HAP-1 (cell line): Measurements from ENCODE around the gene SPN.
A peak's percentile ranks its signal among the peaks of the same experiment; 100 is the strongest.
"Not testable (repeated sequence)": the region's sequence is repeated elsewhere in the genome, so short reads cannot be mapped to it uniquely, and the experiment has no call there.

Source experiments
- DNase-seq, 2 experiments: peaks; one replicate each; pipeline ENCODE4 v3.0.0-alpha.2; 2016 to 2020; ENCODE audit warnings: low spot score in 2 of 2
- H3K27me3 ChIP-seq: fragments of 250-450 bp; sonication (Bioruptor Pico); 2 replicates; pipeline ENCODE4 v1.5.1; 2020; ENCODE audit warnings: low read depth, mild to moderate bottlenecking, moderate library complexity
- H3K36me3 ChIP-seq: fragments of 250-450 bp; sonication (Bioruptor Pico); replicated peaks from 2 replicates; pipeline ENCODE4 v1.5.1; 2020; ENCODE audit warnings: mild to moderate bottlenecking
- H3K4me1 ChIP-seq: fragments of 250-450 bp; sonication (Bioruptor Pico); 2 replicates; pipeline ENCODE4 v1.5.1; 2020; ENCODE audit warnings: mild to moderate bottlenecking
- H3K4me3 ChIP-seq: fragments of 250-450 bp; sonication (Bioruptor Pico); 2 replicates; pipeline ENCODE4 v1.5.1; 2020; ENCODE audit warnings: mild to moderate bottlenecking, moderate library complexity
- H3K9me3 ChIP-seq: fragments of 250-450 bp; sonication (Bioruptor Pico); 2 replicates; pipeline ENCODE4 v1.5.1; 2020; ENCODE audit warnings: mild to moderate bottlenecking, moderate library complexity
- in situ Hi-C: fragments of 300-500 bp; cut with MboI; formaldehyde crosslinking; loops from 3 replicates; pipeline ENCODE4 v1.14.3; 2020; ENCODE audit warnings: low sequenced_read_pairs, inconsistent platforms, mixed read lengths

SPN gene

DNA sequence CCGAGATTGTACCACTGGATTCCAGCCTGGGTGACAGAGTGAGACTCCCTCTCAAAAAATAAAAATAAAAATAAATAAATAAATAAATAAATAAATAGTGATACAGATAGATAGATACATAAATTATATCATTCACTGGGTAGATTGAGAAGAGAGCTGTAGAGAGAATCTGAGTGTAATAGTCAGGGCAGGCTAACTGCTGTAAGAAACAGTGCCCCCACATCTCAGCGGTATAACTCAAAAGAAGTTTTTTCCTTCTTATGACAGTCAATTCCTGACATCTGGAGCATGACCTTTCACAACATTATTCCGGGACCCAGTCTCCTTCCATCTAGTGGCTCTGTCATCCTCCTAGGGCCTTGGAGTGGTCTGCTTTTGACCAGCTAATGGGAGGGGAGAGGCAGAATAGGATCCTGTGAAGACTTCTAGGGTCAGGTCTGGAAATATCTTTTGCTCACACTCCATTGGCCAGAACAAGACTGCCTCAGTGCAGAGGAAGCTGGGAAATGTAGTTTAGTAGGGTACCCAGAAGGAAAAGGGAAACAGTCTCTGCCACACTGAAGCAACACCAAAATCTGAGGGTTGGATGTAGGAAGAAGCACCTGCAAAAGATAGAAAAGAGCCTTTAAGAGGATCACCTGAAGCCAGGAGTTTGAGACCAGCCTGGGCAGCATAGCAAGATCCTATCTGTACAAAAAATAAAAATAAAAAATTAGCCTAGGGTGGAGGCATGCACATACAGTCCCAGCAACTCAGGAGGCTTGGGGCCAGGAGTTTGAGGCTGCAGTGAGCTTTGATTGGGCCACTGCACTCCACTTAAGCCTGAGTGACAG is 13.0 kb downstream of the SPN start:
- DNase-seq: peak; percentile 34
- Histone ChIP-seq H3K27me3 (no peaks in the 10 kb centered on the region), H3K4me1 (peaks cover 23% of the 10 kb centered on the region), H3K9me3 (no peaks in the 10 kb centered on the region), H3K36me3 (no peaks in the 10 kb centered on the region), H3K4me3 (no peak overlapping the region)
- in situ Hi-C loops: no loop called here

DNA sequence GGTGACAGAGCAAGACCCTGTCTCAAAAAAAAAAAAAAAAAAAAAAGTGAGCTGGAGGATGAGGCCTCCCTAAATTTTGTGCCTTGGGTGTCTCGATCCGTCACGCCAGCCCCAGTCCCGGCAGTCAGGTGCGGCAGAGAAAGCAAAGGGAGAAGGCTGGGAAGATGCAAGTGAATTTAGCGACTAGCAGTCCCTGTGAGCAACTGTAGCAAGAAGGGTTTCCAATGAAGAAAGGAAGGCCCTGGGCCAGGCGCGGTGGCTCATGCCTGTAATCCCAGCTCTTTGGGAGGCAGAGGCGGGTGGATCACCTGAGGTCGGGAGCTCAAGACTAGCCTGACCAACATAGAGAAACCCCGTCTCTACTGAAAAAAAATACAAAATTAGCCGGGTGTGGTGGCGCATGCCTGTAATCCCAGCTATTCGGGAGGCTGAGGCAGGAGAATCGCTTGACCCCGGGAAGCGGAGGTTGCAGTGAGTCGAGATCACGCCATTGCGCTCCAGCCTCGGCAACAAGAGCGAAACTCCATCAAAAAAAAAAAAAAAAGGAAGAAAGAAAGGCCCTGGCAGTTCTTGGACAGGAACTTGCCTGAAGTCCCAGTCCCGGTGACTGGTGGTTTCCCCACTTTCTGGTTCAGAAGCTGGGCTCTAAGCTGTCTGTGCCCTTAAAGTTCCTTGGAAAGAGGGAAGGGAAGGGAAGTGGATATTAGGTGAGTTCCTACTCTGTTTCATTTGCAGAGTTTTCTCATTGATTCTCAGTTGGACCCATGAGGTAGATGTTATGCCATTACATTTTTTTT is 14.1 kb downstream of the SPN start:
- Histone ChIP-seq H3K9me3 (no peaks in the 10 kb centered on the region), H3K4me1 (peaks cover 23% of the 10 kb centered on the region), H3K36me3 (no peaks in the 10 kb centered on the region), H3K4me3 (no peak overlapping the region), H3K27me3 (no peaks in the 10 kb centered on the region)
- DNase-seq: no peak
- in situ Hi-C loops: no loop called here

DNA sequence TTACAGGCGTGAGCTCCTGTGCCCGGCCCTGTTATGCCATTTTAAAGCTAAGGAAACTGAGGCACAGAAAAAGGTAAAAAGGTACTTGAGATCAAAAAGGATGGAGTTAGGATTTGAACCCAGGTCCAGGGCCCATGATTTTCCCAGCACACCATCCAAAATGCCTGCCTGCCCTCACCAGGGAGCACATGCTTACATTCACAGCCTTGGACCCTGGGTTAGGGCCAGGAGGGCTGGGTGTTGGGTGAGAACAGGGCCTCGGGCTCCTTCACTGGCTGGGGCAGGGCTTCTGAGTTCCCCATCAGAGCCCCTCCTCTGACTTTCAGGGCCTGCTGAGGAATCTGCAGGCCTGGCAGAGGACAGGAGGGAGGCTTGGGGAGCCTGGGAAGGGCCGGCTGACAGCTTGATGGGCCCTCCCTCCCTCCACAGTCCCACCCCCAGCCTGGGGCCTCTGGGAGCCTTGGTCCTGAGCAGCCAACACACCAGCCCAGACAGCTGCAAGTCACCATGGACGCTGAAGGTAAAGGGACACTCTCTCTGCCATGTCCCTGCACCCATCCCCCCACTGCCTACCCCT is 15.7 kb downstream of the SPN start, which contains the start of gene QPRT:
Gene QPRT (plus strand): TSS at position 490 of the 577 bp plus-strand sequence. CDS start 18 bp downstream, at position 508.
- peak within 1 kb of the TSS; percentile 41 for H3K4me3 ChIP-seq
- H3K4me1 ChIP-seq: peaks cover 23% of the 10 kb centered on the region
- no peaks in the 10 kb centered on the region for H3K36me3 ChIP-seq
- in situ Hi-C loops: no loop called here
- H3K27me3 ChIP-seq: no peaks in the 10 kb centered on the region
- DNase-seq: peak; percentile 63 to 88
- no peaks in the 10 kb centered on the region for H3K9me3 ChIP-seq

- DNase-seq: no peak
- in situ Hi-C loops: no loop called here
- Histone ChIP-seq H3K4me3 (peak overlapping the region; percentile 41), H3K9me3 (no peaks in the 10 kb centered on the region), H3K27me3 (no peaks in the 10 kb centered on the region), H3K4me1 (peaks cover 23% of the 10 kb centered on the region), H3K36me3 (no peaks in the 10 kb centered on the region)
Observed at GRCh38 chr16:29680180-29680598, 17.1 kb downstream of the SPN start.

DNA sequence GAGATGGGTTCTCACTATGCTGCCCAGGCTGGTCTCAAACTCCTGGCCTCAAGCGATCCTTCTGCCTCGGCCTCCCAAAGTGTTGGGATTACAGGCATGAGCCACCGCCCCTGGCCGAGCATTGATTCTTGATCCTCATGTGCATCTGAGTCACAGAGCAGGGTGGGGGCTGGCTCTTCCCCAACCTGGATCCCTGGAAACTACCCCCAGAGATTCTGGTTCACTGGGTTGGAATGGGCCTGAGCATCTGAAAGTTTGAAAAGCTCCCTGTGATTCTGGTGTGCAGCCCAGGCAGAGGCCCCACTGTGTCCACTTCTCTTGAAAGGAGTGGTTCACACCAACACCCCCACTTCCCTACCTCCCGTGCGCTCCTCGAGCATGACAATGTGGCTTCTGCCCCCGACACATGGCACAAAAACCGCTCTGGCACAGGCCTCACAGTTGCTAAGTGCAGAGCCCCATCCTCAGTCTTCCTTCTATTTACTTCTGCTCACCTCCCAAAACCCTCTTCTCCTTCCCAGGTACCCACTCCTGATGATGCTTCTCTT is 20.6 kb downstream of the SPN start:
- Histone ChIP-seq H3K4me3 (no peak overlapping the region), H3K36me3 (no peaks in the 10 kb centered on the region), H3K4me1 (peaks cover 18% of the 10 kb centered on the region), H3K27me3 (no peaks in the 10 kb centered on the region), H3K9me3 (no peaks in the 10 kb centered on the region)
- in situ Hi-C loops: no loop called here
- no peak for DNase-seq

GRCh38 chr16:29684679-29685078 is 21.6 kb downstream of the SPN start:
- peaks cover 7% of the 10 kb centered on the region for H3K4me1 ChIP-seq
- DNase-seq: no peak

GRCh38 chr16:29686740-29687332 is 23.8 kb downstream of the SPN start:
- H3K4me1 ChIP-seq: no peaks in the 10 kb centered on the region
- H3K9me3 ChIP-seq: no peaks in the 10 kb centered on the region
- no peaks in the 10 kb centered on the region for H3K27me3 ChIP-seq
- DNase-seq: no peak
- in situ Hi-C loops: no loop called here
- H3K36me3 ChIP-seq: no peaks in the 10 kb centered on the region
- no peak overlapping the region for H3K4me3 ChIP-seq

More at GRCh38 chr16:29684679-29685078, 21.6 kb downstream of the SPN start:
- in situ Hi-C loops: no loop called here
- Histone ChIP-seq H3K27me3 (no peaks in the 10 kb centered on the region), H3K9me3 (no peaks in the 10 kb centered on the region), H3K36me3 (no peaks in the 10 kb centered on the region), H3K4me3 (no peak overlapping the region)

- no peak for DNase-seq
- H3K9me3 ChIP-seq: no peaks in the 10 kb centered on the region
- no peaks in the 10 kb centered on the region for H3K36me3 ChIP-seq
- H3K4me3 ChIP-seq: no peak overlapping the region
- H3K4me1 ChIP-seq: no peaks in the 10 kb centered on the region
- in situ Hi-C loops: no loop called here
- H3K27me3 ChIP-seq: no peaks in the 10 kb centered on the region
Observed at GRCh38 chr16:29687755-29688154, 24.7 kb downstream of the SPN start.

DNA sequence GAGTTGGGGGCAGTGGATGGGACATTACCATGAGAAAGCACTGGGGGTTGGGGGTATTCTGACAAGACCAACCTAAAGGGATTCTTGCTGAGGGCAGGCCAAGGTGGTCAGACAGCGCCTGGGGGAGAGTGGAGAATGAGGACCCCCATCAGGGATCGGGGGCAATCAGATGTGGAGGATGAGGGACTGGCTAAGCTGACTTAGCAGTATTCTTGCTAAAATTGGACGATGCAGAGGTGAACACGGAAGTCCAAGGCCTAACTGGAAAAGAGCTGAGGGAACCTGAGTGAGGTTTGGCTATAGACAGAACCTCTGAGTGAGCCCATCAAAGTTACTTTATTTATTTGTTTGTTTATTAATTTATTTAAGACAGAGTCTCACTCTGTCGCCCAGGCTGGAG is 25.1 kb downstream of the SPN start:
- H3K4me3 ChIP-seq: no peak overlapping the region
- no peaks in the 10 kb centered on the region for H3K27me3 ChIP-seq
- no peaks in the 10 kb centered on the region for H3K9me3 ChIP-seq
- H3K4me1 ChIP-seq: no peaks in the 10 kb centered on the region
- DNase-seq: no peak
- H3K36me3 ChIP-seq: no peaks in the 10 kb centered on the region
- in situ Hi-C loops: no loop called here

DNA sequence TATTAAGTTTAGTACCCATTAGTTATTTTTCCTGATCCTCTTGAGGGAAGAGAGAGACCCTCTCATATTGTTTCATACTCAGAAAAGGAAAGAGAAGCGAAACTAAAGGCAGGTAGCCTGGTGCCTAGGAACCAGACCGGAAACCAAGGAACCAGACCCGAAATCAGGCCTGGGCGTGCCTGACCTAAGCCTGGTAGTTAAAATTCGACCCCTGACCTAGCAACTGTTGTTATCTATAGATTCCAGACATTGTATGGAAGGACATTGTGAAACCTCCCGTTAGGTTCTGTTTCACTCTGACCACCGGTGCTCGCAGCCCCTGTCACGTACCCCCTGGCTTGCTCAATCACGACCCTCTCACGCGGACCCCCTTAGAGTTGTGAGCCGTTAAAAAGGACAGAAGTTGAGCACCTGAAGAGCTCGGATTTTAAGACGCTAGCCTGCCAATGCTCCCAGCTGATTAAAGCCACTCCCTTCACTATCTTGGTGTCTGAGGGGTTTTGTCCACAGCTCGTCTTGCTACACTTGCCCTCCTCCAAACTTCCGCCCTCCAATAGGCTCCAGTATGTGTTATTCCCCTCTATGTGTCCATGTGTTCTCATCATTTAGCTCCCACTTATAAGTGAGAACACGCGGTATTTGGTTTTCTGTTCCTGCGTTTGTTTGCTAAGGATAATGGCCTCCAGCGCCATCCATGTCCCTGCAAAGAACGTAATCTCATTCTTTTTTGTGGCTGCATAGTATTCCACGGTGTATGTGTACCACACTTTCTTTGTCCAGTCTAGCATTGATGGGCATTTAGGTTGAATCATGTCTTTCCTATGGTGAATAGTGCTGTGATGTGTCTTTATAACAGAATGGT is 26.7 kb downstream of the SPN start:
- not testable (repeated sequence) for H3K4me3 ChIP-seq, DNase-seq
- in situ Hi-C loops: loop anchor here (10.0 kb wide), 1 partner anchor 335 kb away; the partner anchor contains the start of gene C16orf92

DNA sequence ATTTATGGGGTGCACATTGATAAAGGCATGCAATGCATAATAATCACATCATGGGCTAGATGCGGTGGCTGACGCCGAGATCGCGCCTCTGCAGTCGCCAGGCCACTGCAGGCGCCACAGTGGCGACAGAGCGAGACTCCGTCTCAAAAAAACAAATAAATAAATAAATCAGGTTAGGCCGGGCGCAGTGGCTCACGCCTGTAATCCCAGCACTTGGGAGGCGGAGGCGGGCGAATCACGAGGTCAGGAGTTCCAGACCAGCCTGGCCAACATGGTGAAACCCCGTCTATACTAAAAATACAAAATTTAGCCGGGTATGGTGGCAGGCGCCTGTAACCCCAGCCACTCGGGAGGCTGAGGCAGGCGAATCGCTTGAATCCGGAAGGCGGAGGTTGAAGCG is 29.6 kb downstream of the SPN start:
- not testable (repeated sequence) for H3K4me3 ChIP-seq, H3K9me3 ChIP-seq, H3K27me3 ChIP-seq, DNase-seq, H3K4me1 ChIP-seq, H3K36me3 ChIP-seq
- in situ Hi-C loops: loop anchor here (10.0 kb wide), 1 partner anchor 332 kb away; the partner anchor contains the start of gene C16orf92

More for the DNA sequence above, 26.7 kb downstream of the SPN start:
- H3K4me1 ChIP-seq, H3K9me3 ChIP-seq, H3K36me3 ChIP-seq, H3K27me3 ChIP-seq: not testable (repeated sequence)

DNA sequence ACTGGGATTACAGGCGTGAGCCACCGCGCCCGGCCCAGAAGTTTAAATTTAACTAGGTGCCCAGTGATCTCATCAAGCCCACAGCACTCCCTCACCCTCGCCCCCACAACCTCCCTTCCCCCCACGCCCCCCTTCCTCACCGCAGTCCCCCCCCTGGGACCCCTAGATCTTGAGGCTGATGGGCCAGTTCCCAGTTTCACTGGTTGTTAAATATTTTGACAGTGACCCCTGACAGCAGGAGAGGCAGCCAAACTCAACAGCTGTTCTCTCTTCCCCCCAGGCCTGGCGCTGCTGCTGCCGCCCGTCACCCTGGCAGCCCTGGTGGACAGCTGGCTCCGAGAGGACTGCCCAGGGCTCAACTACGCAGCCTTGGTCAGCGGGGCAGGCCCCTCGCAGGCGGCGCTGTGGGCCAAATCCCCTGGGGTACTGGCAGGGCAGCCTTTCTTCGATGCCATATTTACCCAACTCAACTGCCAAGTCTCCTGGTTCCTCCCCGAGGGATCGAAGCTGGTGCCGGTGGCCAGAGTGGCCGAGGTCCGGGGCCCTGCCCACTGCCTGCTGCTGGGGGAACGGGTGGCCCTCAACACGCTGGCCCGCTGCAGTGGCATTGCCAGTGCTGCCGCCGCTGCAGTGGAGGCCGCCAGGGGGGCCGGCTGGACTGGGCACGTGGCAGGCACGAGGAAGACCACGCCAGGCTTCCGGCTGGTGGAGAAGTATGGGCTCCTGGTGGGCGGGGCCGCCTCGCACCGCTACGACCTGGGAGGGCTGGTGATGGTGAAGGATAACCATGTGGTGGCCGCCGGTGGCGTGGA is 31.5 kb downstream of the SPN start:
- no peak overlapping the region for H3K4me3 ChIP-seq
- no peaks in the 10 kb centered on the region for H3K4me1 ChIP-seq
- H3K27me3 ChIP-seq: no peaks in the 10 kb centered on the region
- DNase-seq: no peak
- in situ Hi-C loops: loop anchor here (10.0 kb wide), 1 partner anchor 330 kb away; the partner anchor contains the start of gene C16orf92
- no peaks in the 10 kb centered on the region; the same call in 1 of the 2 replicates for H3K9me3 ChIP-seq
- H3K36me3 ChIP-seq: no peaks in the 10 kb centered on the region
